Endodermal cell (in vitro differentiated cells): ENCODE measurements around the gene BCAS2. TPM values are rescaled to one million over a fixed set of nuclear protein-coding genes. Genes with fewer than 3 reads are reported as not detected.

ENCODE experiments used
- DNase-seq: peaks from one replicate; pipeline ENCODE4 v3.0.0-alpha.2; 2017
- H3K27ac ChIP-seq: 2 replicates; pipeline ENCODE4 v1.5.1; 2013; ENCODE audit warnings: mild to moderate bottlenecking, low read depth, low read length, moderate library complexity
- H3K27me3 ChIP-seq: 2 replicates; pipeline ENCODE4 v1.6.1; 2013; ENCODE audit warnings: mild to moderate bottlenecking, low read length, moderate library complexity; ENCODE audit not compliant: insufficient read depth, control insufficient read depth, poor library complexity, severe bottlenecking
- H3K36me3 ChIP-seq: 2 replicates; pipeline ENCODE4 v1.7.0; 2013; ENCODE audit warnings: mild to moderate bottlenecking, low read length, moderate library complexity; ENCODE audit not compliant: control insufficient read depth, insufficient read depth
- H3K4me1 ChIP-seq: one replicate; pipeline ENCODE4 v1.7.0; 2013; ENCODE audit warnings: low read length; ENCODE audit not compliant: control insufficient read depth, insufficient read depth
- H3K4me3 ChIP-seq: 2 replicates; pipeline ENCODE4 v1.5.1; 2013; ENCODE audit warnings: mild to moderate bottlenecking, low read length, moderate library complexity
- H3K9ac ChIP-seq: 2 replicates; pipeline ENCODE4 v1.6.1; 2013; ENCODE audit warnings: mild to moderate bottlenecking, low read length, moderate library complexity; ENCODE audit not compliant: poor library complexity, severe bottlenecking; ENCODE audit errors: extremely low read depth
- H3K9me3 ChIP-seq: 2 replicates; pipeline ENCODE4 v1.6.1; 2013; ENCODE audit warnings: mild to moderate bottlenecking, low read length, moderate library complexity; ENCODE audit not compliant: control insufficient read depth
- H3K27ac Mint-ChIP-seq: 2 replicates; pipeline ENCODE4 v1.8.0; 2020; ENCODE audit warnings: mixed read lengths
- H3K27me3 Mint-ChIP-seq: 2 replicates; pipeline ENCODE4 v1.8.0; 2021; ENCODE audit warnings: mild to moderate bottlenecking, mixed read lengths; ENCODE audit not compliant: insufficient read depth
- H3K36me3 Mint-ChIP-seq: 2 replicates; pipeline ENCODE4 v1.8.0; 2020; ENCODE audit warnings: low read depth, mixed read lengths
- H3K4me1 Mint-ChIP-seq: 2 replicates; pipeline ENCODE4 v1.8.0; 2020; ENCODE audit warnings: mixed read lengths
- H3K4me3 Mint-ChIP-seq: 2 replicates; pipeline ENCODE4 v1.8.0; 2020; ENCODE audit warnings: mild to moderate bottlenecking, moderate library complexity, mixed read lengths
- H3K9me3 Mint-ChIP-seq: 2 replicates; pipeline ENCODE4 v1.8.0; 2020; ENCODE audit warnings: mild to moderate bottlenecking, mixed read lengths
- CTCF ChIP-seq: fragments of 200-600 bp; sonication (generic); conservative IDR thresholded peaks from 2 replicates; pipeline ENCODE4 v1.5.0; 2021; ENCODE audit warnings: antibody characterized with exemption, mild to moderate bottlenecking
- WGBS, 2 experiments: methylation state at CpG; one replicate each; pipeline versions ENCODE4 v1.1.5 to v1.1.7; 2013; ENCODE audit warnings: missing lambda C conversion rate in 2 of 2, mixed read lengths in 1 of 2; ENCODE audit not compliant: insufficient coverage in 1 of 2, insufficient read length in 1 of 2; 5-methylcytosine and 5-hydroxymethylcytosine counted together
- total RNA-seq, 2 donors: library from RNA; stranded (reverse); fragmentation: NEBNext Ultra II Directional in 1 of 2; extraction: Animal tissue kit (Norgen Biotek cat#: 25700) in 1 of 2; gene quantifications; 2 replicates in 1 of 2; 3 replicates in 1 of 2; pipeline ENCODE4 v1.2.1, GENCODE V29; 2021

The BCAS2 gene
- total RNA-seq, 2 donors from 2014 or later, result 56.8 to 56.9 TPM

DNA sequence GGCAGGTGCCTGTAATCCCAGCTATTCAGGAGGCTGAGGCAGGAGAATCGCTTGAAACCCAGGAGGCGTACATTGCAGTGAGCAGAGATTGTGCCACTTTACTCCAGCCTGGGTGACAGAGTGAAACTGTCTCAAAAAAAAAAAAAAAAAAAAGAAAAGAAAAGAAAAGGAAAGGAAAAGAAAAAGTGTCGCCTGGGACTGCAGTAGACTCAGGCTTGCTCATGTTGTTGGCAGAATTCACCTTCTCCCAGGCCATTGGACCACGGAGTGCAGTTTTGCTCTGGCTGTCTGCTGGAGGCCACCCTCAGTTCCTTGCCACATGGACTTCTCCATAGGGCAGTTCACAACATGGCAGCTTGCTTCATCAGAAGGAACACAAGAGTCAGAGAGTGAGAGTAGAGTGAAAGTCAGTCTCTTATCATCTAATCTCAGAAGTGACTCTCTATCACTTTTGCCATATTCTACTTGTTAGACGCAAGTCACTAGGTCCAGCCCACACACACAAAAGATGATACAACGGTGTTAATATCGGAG is 29.2 kb downstream of the BCAS2 start:
- H3K27ac ChIP-seq, result no peak overlapping the region
- WGBS, 2 experiments, result 89 to 95% methylated on average over 3 to 7 of the region's 7 CpGs
- H3K9me3 Mint-ChIP-seq, result no peaks in the 10 kb centered on the region

DNA sequence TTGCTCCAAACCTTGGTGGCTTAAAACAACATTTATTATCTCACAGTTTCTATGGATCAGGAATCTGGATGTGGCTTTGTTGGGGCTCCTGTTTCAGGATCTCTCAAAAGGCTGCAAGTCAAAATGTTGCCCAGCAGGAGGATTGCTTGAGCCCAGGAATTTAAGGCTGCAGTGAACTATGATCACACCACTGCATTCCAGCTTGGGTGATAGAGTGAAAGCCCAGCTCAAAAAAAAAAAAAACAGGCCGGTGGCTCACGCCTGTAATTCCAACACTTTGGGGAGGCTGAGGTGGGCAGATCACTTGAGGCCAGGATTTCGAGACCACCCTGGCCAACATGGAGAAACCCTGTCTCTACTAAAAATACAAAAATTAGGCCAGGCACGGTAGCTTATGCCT is 30.0 kb downstream of the BCAS2 start:
- peak; percentile 52 for DNase-seq
- no peaks in the 10 kb centered on the region for H3K36me3 Mint-ChIP-seq
- Histone ChIP-seq H3K27me3 (no peaks in the 10 kb centered on the region), H3K9ac (no peak overlapping the region), H3K27ac (no peak overlapping the region), H3K4me3 (no peak overlapping the region), H3K9me3 (no peaks in the 10 kb centered on the region), H3K4me1 (no peaks in the 10 kb centered on the region), H3K36me3 (no peaks in the 10 kb centered on the region)
- peaks cover 5% of the 10 kb centered on the region for H3K4me1 Mint-ChIP-seq
- H3K27me3 Mint-ChIP-seq, result no peaks in the 10 kb centered on the region
- H3K27ac Mint-ChIP-seq, result no peak overlapping the region
- no peaks in the 10 kb centered on the region for H3K9me3 Mint-ChIP-seq
- H3K4me3 Mint-ChIP-seq, result no peak overlapping the region
- peak; percentile 48 for TF ChIP-seq CTCF
- 91 to 92% methylated on average over 4 of the region's 4 CpGs for WGBS, 2 experiments

More for the DNA sequence above, 29.2 kb downstream of the BCAS2 start:
- no peaks in the 10 kb centered on the region for H3K9me3 ChIP-seq
- TF ChIP-seq CTCF, result no peak
- H3K4me3 ChIP-seq, result no peak overlapping the region
- no peak overlapping the region for H3K27ac Mint-ChIP-seq
- H3K4me3 Mint-ChIP-seq, result no peak overlapping the region
- H3K4me1 ChIP-seq, result no peaks in the 10 kb centered on the region
- no peaks in the 10 kb centered on the region for H3K36me3 ChIP-seq
- no peak for DNase-seq
- H3K27me3 Mint-ChIP-seq, result no peaks in the 10 kb centered on the region
- H3K9ac ChIP-seq, result no peak overlapping the region
- H3K27me3 ChIP-seq, result no peaks in the 10 kb centered on the region
- H3K4me1 Mint-ChIP-seq, result peaks cover 5% of the 10 kb centered on the region
- no peaks in the 10 kb centered on the region for H3K36me3 Mint-ChIP-seq

DNA sequence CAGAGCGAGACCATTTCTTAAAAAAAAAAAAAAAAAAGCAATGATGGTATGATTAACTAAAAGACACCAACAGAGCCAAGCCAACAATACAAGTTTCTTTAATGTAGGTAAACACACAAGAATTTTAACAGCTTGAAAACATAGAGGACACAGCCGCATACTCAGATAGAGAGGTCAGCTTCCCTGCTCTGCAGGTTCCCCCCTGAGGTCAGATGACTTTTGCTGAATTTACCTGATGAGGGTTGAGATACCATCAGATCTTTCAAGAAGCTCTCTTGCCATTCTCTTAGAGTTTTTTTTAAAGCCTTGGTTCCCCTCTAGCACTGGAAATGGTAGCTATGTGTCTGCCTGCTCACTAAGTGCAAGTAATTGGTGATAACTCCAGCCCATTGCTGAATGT is 31.1 kb downstream of the BCAS2 start:
- Mint-ChIP-seq H3K4me1 (peaks cover 5% of the 10 kb centered on the region), H3K4me3 (no peak overlapping the region), H3K36me3 (no peaks in the 10 kb centered on the region), H3K9me3 (no peaks in the 10 kb centered on the region), H3K27me3 (no peaks in the 10 kb centered on the region), H3K27ac (no peak overlapping the region)
- Histone ChIP-seq H3K27me3 (no peaks in the 10 kb centered on the region), H3K9ac (no peak overlapping the region), H3K27ac (no peak overlapping the region), H3K4me3 (no peak overlapping the region), H3K9me3 (no peaks in the 10 kb centered on the region), H3K4me1 (no peaks in the 10 kb centered on the region), H3K36me3 (no peaks in the 10 kb centered on the region)
- 80 to 97% methylated on average over 1 of the region's 2 CpGs for WGBS, 2 experiments
- DNase-seq, result no peak
- TF ChIP-seq CTCF, result no peak
